ENCODE measurements around the gene LTBP2.

The LTBP2 gene

DNA sequence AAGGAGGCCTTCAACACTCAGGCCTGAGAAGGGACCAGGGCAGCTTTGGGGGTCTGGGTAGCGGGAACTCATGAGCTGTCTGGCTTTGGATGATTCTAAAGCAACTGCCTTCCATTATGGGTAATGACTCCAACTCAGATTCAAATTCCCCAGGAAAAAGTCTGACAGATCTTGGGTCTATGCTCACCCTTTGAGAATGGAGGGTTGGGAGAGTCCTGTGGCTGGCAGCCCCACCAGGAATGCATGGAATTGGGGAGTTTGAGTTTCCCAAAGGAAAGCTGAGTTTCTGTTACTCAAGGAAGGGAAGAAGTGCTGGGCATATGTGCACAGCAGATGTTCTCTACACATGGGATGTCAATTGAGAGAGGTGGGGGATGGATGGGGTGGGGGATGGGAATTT is 22.4 kb upstream of the LTBP2 start:
- Mint-ChIP-seq H3K36me3 (ENCODE audit: insufficient read depth) (no peaks in the 10 kb centered on the region), H3K4me3 (no peak overlapping the region), H3K9me3 (no peaks in the 10 kb centered on the region), H3K27ac (no peak overlapping the region), H3K27me3 (no peaks in the 10 kb centered on the region), H3K4me1 (ENCODE audit: low read depth in 2 of 2) (peaks cover 4 to 5% of the 10 kb centered on the region in 2 donors)
- DNase-seq (no peak), ATAC-seq (replicated peaks) (no peak)

DNA sequence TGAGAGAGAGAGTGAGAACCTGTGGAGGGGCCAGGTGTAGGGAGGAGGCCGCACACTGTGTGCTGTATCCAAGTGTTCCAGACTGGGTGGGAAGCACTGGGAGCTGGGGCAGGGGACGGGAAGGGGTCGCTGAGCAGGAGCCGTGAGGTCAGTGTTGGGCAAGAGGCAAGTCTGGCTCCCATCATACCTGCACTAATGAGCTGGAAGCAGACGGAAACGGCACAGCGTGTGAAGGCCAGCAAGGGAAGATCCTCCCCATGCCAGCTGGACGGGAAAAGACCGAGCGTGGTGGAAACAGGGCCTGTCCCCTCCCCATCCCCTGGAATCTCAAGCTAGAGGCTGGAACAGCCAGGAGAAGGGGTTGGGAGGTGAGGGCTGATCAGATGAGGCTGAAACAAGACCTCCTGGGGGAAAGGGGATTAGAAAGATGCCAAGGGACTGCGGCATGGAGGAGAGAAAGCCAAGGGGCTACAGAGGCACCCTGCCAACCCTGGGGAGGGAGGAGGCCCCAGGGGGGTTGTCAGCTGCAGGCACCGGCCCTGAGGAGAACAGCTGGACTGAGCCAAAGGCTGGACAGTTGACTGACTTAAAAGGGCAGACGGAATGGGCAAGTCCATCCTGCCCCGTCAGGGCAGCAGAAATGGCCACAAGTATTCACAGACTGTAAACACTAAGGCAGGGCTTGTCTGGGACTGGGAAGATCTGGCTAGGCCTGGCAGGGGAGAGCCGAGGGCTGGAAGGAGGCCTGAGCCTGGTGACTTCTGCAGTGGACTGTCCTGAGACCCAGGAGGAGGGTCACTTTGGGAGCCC is 19.0 kb upstream of the LTBP2 start:
- Mint-ChIP-seq H3K9me3 (no peaks in the 10 kb centered on the region), H3K36me3 (ENCODE audit: insufficient read depth) (no peaks in the 10 kb centered on the region), H3K27me3 (no peaks in the 10 kb centered on the region), H3K4me1 (ENCODE audit: low read depth in 2 of 2) (peaks cover 4 to 13% of the 10 kb centered on the region in 2 donors), H3K4me3 (no peak overlapping the region), H3K27ac (peak overlapping the region in 1 of 2 donors; percentile 44)
- ATAC-seq (replicated peaks) (no peak), DNase-seq (no peak)

DNA sequence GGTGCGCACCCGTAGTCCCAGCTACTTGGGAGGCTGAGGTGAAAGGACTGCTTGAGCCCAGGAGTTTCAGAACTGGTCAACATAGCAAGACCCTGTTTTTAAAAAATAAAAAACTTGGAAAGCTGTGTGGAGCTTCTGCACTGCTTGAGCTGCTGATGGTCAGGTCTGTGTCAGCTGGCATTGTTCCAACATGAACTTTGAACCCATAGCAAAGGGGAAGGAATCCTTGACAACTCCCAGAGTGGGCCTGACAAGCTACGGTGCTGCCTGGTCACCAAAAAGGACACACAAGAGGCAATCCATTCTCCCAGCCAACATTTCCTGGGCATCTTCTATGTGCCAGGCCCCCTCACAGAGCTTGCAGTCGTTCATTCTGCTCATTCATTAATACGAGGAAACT is 16.4 kb upstream of the LTBP2 start:
- no peak for ATAC-seq (replicated peaks)
- H3K36me3 Mint-ChIP-seq (ENCODE audit: insufficient read depth) = no peaks in the 10 kb centered on the region
- H3K4me3 Mint-ChIP-seq = no peak overlapping the region
- no peak overlapping the region for H3K27ac Mint-ChIP-seq
- no peaks in the 10 kb centered on the region for H3K27me3 Mint-ChIP-seq
- no peak for DNase-seq
- no peaks in the 10 kb centered on the region for H3K9me3 Mint-ChIP-seq
- H3K4me1 Mint-ChIP-seq (ENCODE audit: low read depth in 2 of 2) = peaks cover 10 to 21% of the 10 kb centered on the region in 2 donors

DNA sequence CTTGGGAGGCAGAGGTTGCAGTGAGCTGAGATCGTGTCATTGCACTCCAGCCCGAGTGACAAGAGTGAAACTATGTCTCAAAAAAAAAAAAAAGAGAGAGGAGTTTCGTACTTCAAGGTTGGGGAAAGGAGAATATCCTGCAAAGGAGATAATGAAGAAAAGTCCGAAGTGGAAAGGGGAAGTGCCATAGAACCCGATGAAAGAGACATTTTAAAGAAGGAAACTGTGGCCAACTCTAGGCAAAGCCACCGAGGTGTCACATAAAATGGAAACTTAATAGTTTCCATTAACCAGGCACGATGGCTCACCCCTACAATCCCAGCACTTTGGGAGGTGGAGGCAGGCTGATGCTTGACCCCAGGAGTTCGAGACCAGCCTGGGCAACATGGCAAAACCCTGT is 15.0 kb upstream of the LTBP2 start:
- Mint-ChIP-seq H3K9me3 (no peaks in the 10 kb centered on the region), H3K4me1 (ENCODE audit: low read depth in 2 of 2) (peaks cover 10 to 21% of the 10 kb centered on the region in 2 donors), H3K36me3 (ENCODE audit: insufficient read depth) (no peaks in the 10 kb centered on the region), H3K27me3 (no peaks in the 10 kb centered on the region), H3K4me3 (peak overlapping the region; percentile 29 to 44), H3K27ac (no peak overlapping the region)
- DNase-seq = no peak
- no peak for ATAC-seq (replicated peaks)

DNA sequence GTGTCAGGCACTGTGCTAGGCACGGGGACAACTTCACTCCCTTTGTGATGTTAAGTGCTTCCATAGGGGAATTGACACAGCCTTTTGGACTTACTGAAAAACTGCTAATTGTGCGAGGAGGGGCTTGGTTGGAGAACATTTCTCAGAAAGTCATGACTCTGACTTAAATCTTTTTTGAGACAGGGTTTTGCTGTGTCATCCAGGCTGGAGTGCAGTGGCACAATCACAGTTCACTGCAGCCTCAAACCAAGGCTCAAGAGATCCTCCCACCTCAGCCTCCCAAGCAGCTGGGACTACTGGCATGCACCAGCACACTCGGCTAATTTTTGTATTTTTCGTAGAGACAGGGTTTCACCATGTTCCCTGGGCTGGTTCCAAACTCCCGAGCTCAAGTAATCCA is 10.2 kb upstream of the LTBP2 start:
- DNase-seq (no peak), ATAC-seq (replicated peaks) (no peak)
- Mint-ChIP-seq H3K4me3 (no peak overlapping the region), H3K27me3 (no peaks in the 10 kb centered on the region), H3K4me1 (ENCODE audit: low read depth in 2 of 2) (peaks cover 55 to 60% of the 10 kb centered on the region in 2 donors), H3K9me3 (no peaks in the 10 kb centered on the region), H3K36me3 (ENCODE audit: insufficient read depth) (peaks cover 20% of the 10 kb centered on the region), H3K27ac (no peak overlapping the region)

DNA sequence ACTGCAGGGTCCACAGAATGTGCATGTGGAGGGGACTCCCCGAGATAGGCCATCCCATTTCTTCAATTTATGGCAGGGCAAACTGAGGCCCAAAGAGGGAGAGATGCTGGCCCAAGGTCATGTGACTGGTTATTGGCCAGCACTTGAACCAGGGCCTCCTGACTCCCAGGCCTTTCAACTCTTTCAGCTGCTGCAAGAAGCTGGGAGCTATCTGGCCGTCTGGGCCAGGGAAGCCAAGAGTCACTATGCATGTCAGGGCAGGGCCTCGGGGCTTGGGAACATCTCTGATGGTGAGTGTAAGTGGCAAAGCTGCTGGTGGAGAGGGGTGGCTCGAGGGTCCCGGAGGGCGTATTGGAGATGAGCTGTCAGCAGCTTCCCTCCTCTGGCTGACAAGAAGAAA is 9.5 kb upstream of the LTBP2 start:
- H3K4me1 Mint-ChIP-seq (ENCODE audit: low read depth in 2 of 2) = peaks cover 55 to 58% of the 10 kb centered on the region in 2 donors
- H3K27me3 Mint-ChIP-seq = no peaks in the 10 kb centered on the region
- peak overlapping the region in 1 of 2 donors; percentile 97 for H3K27ac Mint-ChIP-seq

DNA sequence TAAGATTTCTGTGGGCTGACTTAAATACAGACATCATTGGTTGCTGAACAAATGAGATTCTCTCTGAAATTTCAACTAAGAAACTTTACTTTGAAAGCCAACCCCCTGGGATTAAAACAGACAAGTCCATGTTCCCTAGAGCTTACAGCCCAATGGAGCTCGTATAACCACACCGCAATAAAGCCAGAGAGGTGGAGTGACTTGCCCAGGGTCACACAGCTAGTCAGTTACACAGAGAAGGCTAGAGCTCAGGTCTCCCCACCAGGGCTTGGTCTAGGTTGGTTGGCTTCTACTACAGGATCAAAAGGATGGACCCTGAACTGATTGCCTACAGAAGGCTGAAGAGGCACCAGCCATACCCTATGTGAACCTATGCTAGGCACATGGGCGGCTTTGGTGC is 8.9 kb upstream of the LTBP2 start:
- Mint-ChIP-seq H3K9me3 (no peaks in the 10 kb centered on the region), H3K27ac (peak overlapping the region; percentile 76 to 97), H3K36me3 (ENCODE audit: insufficient read depth) (peaks cover 20% of the 10 kb centered on the region), H3K4me1 (ENCODE audit: low read depth in 2 of 2) (peaks cover 61 to 64% of the 10 kb centered on the region in 2 donors), H3K27me3 (no peaks in the 10 kb centered on the region), H3K4me3 (peak overlapping the region; percentile 77 to 84)
- DNase-seq (no peak), ATAC-seq (replicated peaks) (no peak)

More for the DNA sequence above, 9.5 kb upstream of the LTBP2 start:
- Mint-ChIP-seq H3K9me3 (no peaks in the 10 kb centered on the region), H3K4me3 (peak overlapping the region in 1 of 2 donors; percentile 77), H3K36me3 (ENCODE audit: insufficient read depth) (peaks cover 20% of the 10 kb centered on the region)
- DNase-seq (no peak), ATAC-seq (replicated peaks) (no peak)

DNA sequence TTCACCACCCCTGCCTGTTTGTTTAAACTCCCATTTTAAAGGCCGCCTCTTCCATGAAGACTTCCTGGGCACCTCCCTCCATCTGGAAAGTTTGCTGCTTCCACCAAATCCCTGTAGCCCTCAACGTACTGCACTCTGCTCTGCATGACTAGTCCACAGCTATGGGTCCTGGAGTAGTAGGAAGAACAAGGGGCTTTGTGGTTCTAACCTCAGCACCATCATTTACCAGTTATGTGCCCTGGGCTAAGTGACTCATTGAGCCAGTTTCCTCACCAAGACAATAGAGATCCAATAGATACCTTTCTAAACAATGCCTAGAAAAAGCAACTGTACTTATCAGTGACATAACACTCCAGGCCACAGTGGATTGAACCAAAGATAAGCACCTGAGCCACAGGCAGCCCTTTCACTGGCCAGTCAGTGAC is 8.5 kb upstream of the LTBP2 start:
- H3K36me3 Mint-ChIP-seq (ENCODE audit: insufficient read depth) = peaks cover 21% of the 10 kb centered on the region
- H3K27me3 Mint-ChIP-seq = no peaks in the 10 kb centered on the region
- peak overlapping the region; percentile 76 to 97 for H3K27ac Mint-ChIP-seq
- H3K4me1 Mint-ChIP-seq (ENCODE audit: low read depth in 2 of 2) = peaks cover 65 to 68% of the 10 kb centered on the region in 2 donors
- H3K4me3 Mint-ChIP-seq = peak overlapping the region; percentile 77 to 84
- ATAC-seq (replicated peaks) (peak; percentile 21), DNase-seq (peak in 2 of 3 experiments; percentile 23 to 40)
- H3K9me3 Mint-ChIP-seq = no peaks in the 10 kb centered on the region

DNA sequence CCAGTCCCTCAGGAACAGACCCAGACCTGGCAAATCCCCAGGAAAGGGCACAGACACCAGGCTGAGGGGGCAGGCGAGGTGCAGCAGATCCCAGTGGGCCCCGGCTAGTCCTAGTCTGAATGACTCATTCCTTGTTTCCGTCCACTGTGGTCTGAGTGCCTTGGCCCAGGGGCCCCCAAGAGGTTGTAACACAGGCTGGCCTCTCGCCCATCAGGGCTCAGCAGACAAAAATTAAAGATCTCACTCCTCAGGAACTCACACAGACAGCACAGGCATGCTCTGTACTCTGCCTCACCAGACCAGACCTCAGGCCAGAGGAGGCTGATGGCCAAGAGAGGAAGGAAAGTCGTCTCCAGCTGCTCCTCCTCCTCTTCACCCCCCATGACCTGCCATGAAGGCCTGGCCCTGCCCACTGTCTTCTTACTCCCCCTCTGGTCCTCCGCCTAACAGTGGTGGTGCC is 7.7 kb upstream of the LTBP2 start:
- Mint-ChIP-seq H3K36me3 (ENCODE audit: insufficient read depth) (peaks cover 23% of the 10 kb centered on the region), H3K4me3 (peak overlapping the region; percentile 77 to 84), H3K9me3 (no peaks in the 10 kb centered on the region), H3K27me3 (no peaks in the 10 kb centered on the region), H3K27ac (peak overlapping the region; percentile 76 to 97), H3K4me1 (ENCODE audit: low read depth in 2 of 2) (peaks cover 70 to 75% of the 10 kb centered on the region in 2 donors)
- DNase-seq (no peak), ATAC-seq (replicated peaks) (no peak)

DNA sequence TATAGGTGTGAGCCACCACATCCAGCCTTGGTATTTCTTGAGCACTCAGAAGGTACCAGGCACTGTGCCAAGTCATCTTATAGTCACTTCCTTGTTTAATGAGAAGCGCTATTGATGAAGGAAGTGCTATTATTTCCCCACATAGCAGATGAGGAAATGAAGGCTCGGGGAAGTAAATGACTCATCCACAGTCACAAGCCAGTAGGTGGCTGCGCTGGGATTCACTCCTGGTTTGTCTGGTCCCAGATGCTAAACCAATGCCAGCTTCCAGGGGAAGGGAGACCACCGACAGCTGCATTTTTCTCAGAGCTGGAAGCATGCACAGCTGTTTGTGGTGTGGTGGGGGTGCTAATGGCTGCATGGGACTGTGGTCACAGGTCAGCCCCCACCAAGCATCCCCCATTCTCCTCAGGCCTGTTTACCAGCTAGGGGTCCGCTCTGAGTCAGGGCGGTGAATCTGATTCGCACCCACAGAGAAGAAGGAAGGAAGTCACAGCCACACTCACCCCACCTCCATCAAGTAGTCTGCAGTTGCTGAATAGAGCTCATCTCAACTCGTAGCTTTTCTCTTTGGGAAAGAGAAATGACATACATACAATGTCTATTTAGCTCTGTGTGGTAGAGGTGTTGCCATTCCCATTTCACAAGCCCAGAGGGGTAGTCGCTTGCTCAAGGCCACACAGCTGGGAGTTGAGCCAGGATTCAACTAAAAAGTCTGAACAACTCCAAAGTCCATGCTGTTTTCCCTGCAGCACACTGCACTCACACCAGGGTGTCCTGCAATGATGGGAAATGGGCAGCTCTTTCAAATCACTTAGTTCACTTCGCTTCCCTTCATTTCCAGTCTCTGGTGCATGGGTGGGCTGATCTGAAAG is 6.3 kb upstream of the LTBP2 start:
- Mint-ChIP-seq H3K4me1 (ENCODE audit: low read depth in 2 of 2) (peaks cover 75 to 79% of the 10 kb centered on the region in 2 donors), H3K36me3 (ENCODE audit: insufficient read depth) (peaks cover 24% of the 10 kb centered on the region), H3K27ac (peak overlapping the region; percentile 88 to 97), H3K27me3 (no peaks in the 10 kb centered on the region), H3K9me3 (no peaks in the 10 kb centered on the region), H3K4me3 (peak overlapping the region; percentile 77 to 84)
- DNase-seq (peak; percentile 79 to 85 (median 81)), ATAC-seq (replicated peaks) (peak; percentile 88)

DNA sequence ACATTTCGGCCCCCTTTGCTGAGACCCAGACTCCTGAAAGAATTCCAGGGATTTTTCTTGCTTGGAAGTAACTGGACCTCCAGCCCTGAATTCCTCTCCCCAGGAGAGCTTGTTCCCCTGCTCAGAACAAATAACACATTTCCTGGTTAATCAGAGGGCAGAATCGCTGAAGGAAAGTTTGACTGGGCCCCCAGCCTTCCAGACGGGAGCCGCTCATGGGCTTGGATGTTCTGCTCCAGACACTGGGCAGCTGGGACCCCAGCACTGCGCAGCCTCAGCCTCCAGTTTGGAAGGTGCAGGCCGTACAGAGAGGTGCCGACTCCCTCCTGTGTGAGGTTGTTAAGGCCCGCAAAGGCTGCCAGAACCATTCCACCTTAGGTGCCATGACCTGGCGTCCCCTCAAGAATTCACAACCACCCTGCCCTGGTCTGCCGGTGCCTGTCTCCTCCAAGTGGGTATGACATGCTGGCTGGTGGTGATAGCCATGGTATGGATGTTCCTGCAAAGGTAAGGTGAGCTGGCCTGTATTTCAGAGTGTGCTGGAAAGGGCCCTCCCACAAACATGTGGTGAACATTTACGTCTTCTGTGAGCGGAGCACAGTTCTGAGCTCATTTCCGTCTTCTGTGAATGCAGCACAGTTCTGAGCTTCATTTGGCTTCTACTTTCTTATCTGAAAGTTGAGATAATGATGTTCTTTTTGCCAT is 5.1 kb upstream of the LTBP2 start:
- peaks cover 77 to 79% of the 10 kb centered on the region in 2 donors for H3K4me1 Mint-ChIP-seq (ENCODE audit: low read depth in 2 of 2)
- H3K9me3 Mint-ChIP-seq = no peaks in the 10 kb centered on the region
- ATAC-seq (replicated peaks) (no peak), DNase-seq (peak in 1 of 3 experiments; percentile 22)
- no peaks in the 10 kb centered on the region for H3K27me3 Mint-ChIP-seq
- peak overlapping the region in 1 of 2 donors; percentile 88 for H3K27ac Mint-ChIP-seq
- peak overlapping the region; percentile 77 to 84 for H3K4me3 Mint-ChIP-seq
- peaks cover 25% of the 10 kb centered on the region for H3K36me3 Mint-ChIP-seq (ENCODE audit: insufficient read depth)

DNA sequence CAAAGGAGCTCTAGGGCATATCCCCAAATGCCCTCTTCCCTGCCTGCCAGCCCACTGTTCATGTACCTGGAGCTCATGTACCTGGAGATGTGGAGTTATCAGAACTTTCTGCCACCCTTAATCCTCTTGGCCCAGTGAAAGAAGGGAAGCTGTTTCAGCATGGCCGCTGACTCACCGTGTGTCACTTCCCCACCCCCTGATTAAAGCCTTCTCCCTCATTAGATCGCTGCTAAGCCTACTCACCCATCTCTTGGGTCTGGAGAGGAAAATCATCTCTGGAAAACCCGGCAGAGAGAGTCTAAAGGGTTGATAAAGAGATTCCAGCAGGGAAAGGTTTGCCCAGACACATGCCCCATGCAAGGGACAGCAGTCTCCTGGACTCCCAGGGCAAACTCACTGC is 4.5 kb upstream of the LTBP2 start:
- ATAC-seq (replicated peaks) = no peak
- Mint-ChIP-seq H3K9me3 (no peaks in the 10 kb centered on the region), H3K36me3 (ENCODE audit: insufficient read depth) (peaks cover 25% of the 10 kb centered on the region), H3K4me3 (no peak overlapping the region), H3K27ac (no peak overlapping the region), H3K4me1 (ENCODE audit: low read depth in 2 of 2) (peaks cover 73% of the 10 kb centered on the region in 2 donors), H3K27me3 (no peaks in the 10 kb centered on the region)
- no peak for DNase-seq

DNA sequence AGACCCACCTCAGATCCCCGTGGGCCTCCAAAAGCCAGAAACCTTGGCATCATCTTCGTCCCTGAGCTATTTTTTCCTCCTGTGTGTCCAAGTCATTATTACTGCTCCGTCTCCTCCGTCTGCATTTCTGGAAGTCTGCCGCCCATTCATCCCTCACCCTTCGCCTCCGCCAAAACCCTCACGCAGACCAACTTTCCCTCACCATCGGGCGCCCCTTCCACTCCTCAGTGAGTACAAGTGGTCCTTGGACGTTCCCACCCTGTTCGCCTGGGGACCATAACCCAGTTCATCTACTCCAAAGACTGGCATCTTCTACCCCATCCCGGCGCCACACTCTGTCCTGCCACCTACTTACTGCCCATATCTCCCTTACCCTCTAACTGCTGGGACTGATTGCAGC is 3.7 kb upstream of the LTBP2 start:
- Mint-ChIP-seq H3K4me1 (ENCODE audit: low read depth in 2 of 2) (peaks cover 65 to 66% of the 10 kb centered on the region in 2 donors), H3K27ac (no peak overlapping the region)

More for the DNA sequence above, 3.7 kb upstream of the LTBP2 start:
- Mint-ChIP-seq H3K36me3 (ENCODE audit: insufficient read depth) (peaks cover 25% of the 10 kb centered on the region), H3K9me3 (no peaks in the 10 kb centered on the region), H3K27me3 (no peaks in the 10 kb centered on the region), H3K4me3 (no peak overlapping the region)
- DNase-seq (no peak), ATAC-seq (replicated peaks) (no peak)
